Activated CD4-positive, alpha-beta T cell treated with anti-CD3 and anti-CD28 coated beads for 36 hours (primary cell): Measurements from ENCODE around the gene TMPRSS7. TPM values are rescaled to one million over a fixed set of nuclear protein-coding genes. Genes with fewer than 3 reads are reported as not detected.
"Not testable (repeated sequence)": the region's sequence is repeated elsewhere in the genome, so short reads cannot be mapped to it uniquely, and the experiment has no call there.

Source experiments
- ATAC-seq: fragments of 200-7000 bp; cut with Tn5 transposase; one replicate; pipeline ENCODE4 v1.10.0; 2021; ENCODE audit warnings: mild to moderate bottlenecking, moderate library complexity
- CTCF ChIA-PET: fragments of 350-600 bp; sonication (Branson Sonifier 250); formaldehyde crosslinking; loops from one replicate; lab custom pipeline; 2021; ENCODE audit warnings: antibody characterized with exemption; lab: Charles Lee
- POLR2A ChIA-PET: fragments of 350-600 bp; sonication (Branson Sonifier 250); formaldehyde crosslinking; loops from one replicate; lab custom pipeline; 2021; ENCODE audit warnings: antibody characterized with exemption, inconsistent platforms; lab: Charles Lee
- DNase-seq: peaks from one replicate; pipeline ENCODE4 v3.0.0-alpha.2; 2020
- H3K27ac Mint-ChIP-seq: one replicate; pipeline ENCODE4 v1.8.0; 2021; ENCODE audit warnings: mixed read lengths
- H3K27me3 Mint-ChIP-seq: one replicate; pipeline ENCODE4 v1.8.0; 2021; ENCODE audit warnings: mixed read lengths
- H3K36me3 Mint-ChIP-seq: one replicate; pipeline ENCODE4 v1.8.0; 2021; ENCODE audit warnings: low read depth, mixed read lengths
- H3K4me1 Mint-ChIP-seq: one replicate; pipeline ENCODE4 v1.8.0; 2021; ENCODE audit warnings: mixed read lengths
- H3K4me3 Mint-ChIP-seq: one replicate; pipeline ENCODE4 v1.8.0; 2021; ENCODE audit warnings: mild to moderate bottlenecking, moderate library complexity, mixed read lengths
- H3K9me3 Mint-ChIP-seq: one replicate; pipeline ENCODE4 v1.8.0; 2021; ENCODE audit warnings: low read depth, mixed read lengths
- intact Hi-C, 2 experiments: fragments of 100-400 bp; cut with DNase I in 1 of 2; cut with micrococcal nuclease in 1 of 2; formaldehyde crosslinking; loops; one replicate each; pipeline versions ENCODE4 v1.14.2 to v1.15.1; 2022 to 2024; cut with DNase I, micrococcal nuclease
- total RNA-seq, 2 experiments: library from RNA; stranded (reverse); gene quantifications; one replicate each; pipeline ENCODE4 v1.2.3, GENCODE V29; 2021

TMPRSS7 gene
- total RNA-seq, 2 experiments from 2014 or later, result not detected

- Mint-ChIP-seq H3K4me1 (peaks cover 21% of the 10 kb centered on the region), H3K27me3 (peaks cover 4% of the 10 kb centered on the region), H3K9me3 (peaks cover 4% of the 10 kb centered on the region), H3K27ac (peak overlapping the region; percentile 80), H3K36me3 (no peaks in the 10 kb centered on the region), H3K4me3 (no peak overlapping the region)
- POLR2A ChIA-PET, result interaction anchor here (0.6 kb wide), 1 partner anchor 112 kb away, joined by 4 read pairs; no protein-coding TSS in a partner anchor
- peak; percentile 52 for DNase-seq
- peak; percentile 98 for ATAC-seq
- CTCF ChIA-PET, result interaction anchor here (0.7 to 0.8 kb wide), 2 partner anchors 43 to 655 kb away, joined by 3 to 8 read pairs; no protein-coding TSS in a partner anchor
- intact Hi-C loops, result loop anchor here in 1 of 2 experiments (1.0 kb wide), 1 partner anchor 30 kb away; the partner anchor contains the start of gene C3orf52
Observed at GRCh38 chr3:112056451-112056929, 22.0 kb downstream of the TMPRSS7 start.

DNA sequence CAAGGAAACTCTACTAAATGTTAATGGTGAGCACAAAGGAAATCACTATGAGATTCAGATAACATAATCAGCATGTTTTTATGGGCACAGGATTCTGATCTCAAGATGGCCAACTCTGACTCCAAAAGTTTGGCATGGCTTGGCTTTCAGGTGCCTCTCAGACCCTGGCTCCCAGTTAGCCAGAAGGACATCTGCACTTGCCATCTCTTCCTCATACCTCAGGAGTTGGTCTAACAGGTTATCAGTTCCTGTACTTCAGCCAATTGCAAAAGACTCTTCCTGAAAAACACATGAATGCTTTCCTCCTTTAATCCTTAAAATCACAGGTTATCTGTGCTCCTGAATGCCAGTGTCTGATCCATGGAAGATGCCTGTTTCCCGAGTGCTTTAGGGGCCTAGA is 25.0 kb downstream of the TMPRSS7 start:
- DNase-seq (no peak), ATAC-seq (no peak)
- H3K27me3 Mint-ChIP-seq, result no peaks in the 10 kb centered on the region
- peaks cover 4% of the 10 kb centered on the region for H3K9me3 Mint-ChIP-seq
- no peak overlapping the region for H3K4me3 Mint-ChIP-seq
- ChIA-PET CTCF (no interaction called here), POLR2A (no interaction called here)
- H3K36me3 Mint-ChIP-seq, result no peaks in the 10 kb centered on the region
- no peak overlapping the region for H3K27ac Mint-ChIP-seq
- peaks cover 18% of the 10 kb centered on the region for H3K4me1 Mint-ChIP-seq
- intact Hi-C loops, result no loop called here

DNA sequence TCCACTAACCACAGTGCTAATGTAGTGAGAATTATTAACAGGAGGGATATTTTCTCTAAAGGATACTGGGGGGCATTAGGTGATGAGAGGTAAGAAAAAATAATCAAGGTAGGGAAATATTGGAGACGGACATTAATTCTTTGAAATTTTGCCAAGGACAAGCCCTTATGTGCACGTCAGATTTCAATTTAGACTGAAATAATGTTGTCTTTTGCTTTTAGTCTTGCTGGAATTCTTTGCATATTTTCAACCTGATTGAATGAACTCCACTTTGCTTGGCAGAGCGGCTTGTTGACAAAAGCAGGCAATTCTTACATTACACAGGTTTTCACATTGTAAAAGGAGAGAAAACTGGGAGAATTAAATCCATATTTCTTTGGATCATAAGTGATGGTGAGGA is 26.6 kb downstream of the TMPRSS7 start:
- Mint-ChIP-seq H3K4me3 (no peak overlapping the region), H3K27me3 (no peaks in the 10 kb centered on the region), H3K36me3 (no peaks in the 10 kb centered on the region), H3K4me1 (peaks cover 15% of the 10 kb centered on the region), H3K27ac (no peak overlapping the region), H3K9me3 (peaks cover 4% of the 10 kb centered on the region)
- no peak for ATAC-seq
- intact Hi-C loops, result no loop called here
- DNase-seq, result no peak
- ChIA-PET POLR2A (no interaction called here), CTCF (no interaction called here)

GRCh38 chr3:112072387-112073060 is 38.0 kb downstream of the TMPRSS7 start:
- H3K4me3 Mint-ChIP-seq, result peak overlapping the region; percentile 53
- intact Hi-C loops, H3K9me3 Mint-ChIP-seq, H3K27me3 Mint-ChIP-seq, H3K36me3 Mint-ChIP-seq: not testable (repeated sequence)
- ChIA-PET POLR2A (interaction anchor here (0.5 to 0.9 kb wide), 2 partner anchors 15 to 286 kb away, joined by 3 to 4 read pairs; no protein-coding TSS in a partner anchor), CTCF (interaction anchor here (0.9 to 1.5 kb wide), 3 partner anchors 27 to 64 kb away, joined by 3 to 4 read pairs (median 3); no protein-coding TSS in a partner anchor)
- ATAC-seq, result peak; percentile 25
- H3K27ac Mint-ChIP-seq, result peak overlapping the region; percentile 76
- peaks cover 45% of the 10 kb centered on the region for H3K4me1 Mint-ChIP-seq
- peak; percentile 81 for DNase-seq

GRCh38 chr3:112074006-112074405 is 39.5 kb downstream of the TMPRSS7 start:
- ATAC-seq (no peak), DNase-seq (no peak)
- peaks cover 45% of the 10 kb centered on the region for H3K4me1 Mint-ChIP-seq
- POLR2A ChIA-PET, result no interaction called here
- peaks cover 4% of the 10 kb centered on the region for H3K36me3 Mint-ChIP-seq
- no peak overlapping the region for H3K4me3 Mint-ChIP-seq
- H3K27me3 Mint-ChIP-seq, result no peaks in the 10 kb centered on the region
- H3K27ac Mint-ChIP-seq, result no peak overlapping the region
- CTCF ChIA-PET, result interaction anchor here (1.4 kb wide), 1 partner anchor 37 kb away, joined by 5 read pairs; no protein-coding TSS in a partner anchor
- intact Hi-C loops, result no loop called here
- H3K9me3 Mint-ChIP-seq, result peaks cover 5% of the 10 kb centered on the region

DNA sequence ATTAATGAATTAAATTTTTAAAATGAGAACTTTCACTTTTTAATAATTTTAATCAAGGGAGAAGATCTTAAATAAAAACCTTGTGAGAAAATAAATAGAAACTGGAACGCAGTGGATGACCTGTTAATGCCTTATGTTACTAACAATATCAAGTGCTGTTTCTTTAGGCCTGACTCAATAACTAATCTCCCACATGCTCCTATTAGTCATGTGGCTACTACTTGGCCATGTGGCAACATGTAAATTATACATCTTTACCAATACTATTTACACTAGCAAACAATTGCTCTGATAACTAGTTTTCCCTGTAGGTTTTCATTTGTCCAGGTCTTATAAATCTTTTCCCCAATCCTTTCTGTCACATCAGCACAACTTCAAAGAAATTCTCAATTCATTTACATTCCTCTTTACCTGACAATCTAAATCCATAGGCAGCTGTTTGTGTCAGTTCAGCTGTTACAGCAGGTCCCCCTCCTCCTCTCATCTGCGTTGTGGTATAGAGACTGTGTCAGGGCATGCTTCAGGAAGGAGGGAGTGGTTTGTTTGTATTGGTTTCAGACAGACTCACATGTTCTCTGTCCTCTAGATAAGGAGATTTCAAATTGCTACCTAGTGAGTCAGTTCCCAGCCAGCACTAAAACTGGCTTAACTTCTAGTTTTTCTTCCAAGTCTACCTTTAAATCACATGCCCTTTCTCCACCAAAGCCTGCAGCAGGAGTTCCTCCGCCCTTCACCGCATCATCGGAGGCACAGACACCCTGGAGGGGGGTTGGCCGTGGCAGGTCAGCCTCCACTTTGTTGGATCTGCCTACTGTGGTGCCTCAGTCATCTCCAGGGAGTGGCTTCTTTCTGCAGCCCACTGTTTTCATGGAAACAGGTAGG is 40.3 kb downstream of the TMPRSS7 start:
- Mint-ChIP-seq H3K4me1 (peaks cover 45% of the 10 kb centered on the region), H3K4me3 (peak overlapping the region; percentile 6), H3K36me3 (peaks cover 4% of the 10 kb centered on the region), H3K9me3 (peaks cover 5% of the 10 kb centered on the region), H3K27me3 (no peaks in the 10 kb centered on the region), H3K27ac (peak overlapping the region; percentile 61)
- ATAC-seq (peak; percentile 96), DNase-seq (peak; percentile 65)
- CTCF ChIA-PET, result interaction anchor here (0.6 to 1.4 kb wide), 3 partner anchors 22 to 37 kb away, joined by 3 to 5 read pairs (median 3); no protein-coding TSS in a partner anchor
- intact Hi-C loops, result loop anchor here in 1 of 2 experiments (1.0 kb wide), 1 partner anchor 11 kb away; the partner anchor contains the start of gene C3orf52
- POLR2A ChIA-PET, result no interaction called here

GRCh38 chr3:112078125-112079083 is 43.9 kb downstream of the TMPRSS7 start:
- Mint-ChIP-seq H3K27me3 (no peaks in the 10 kb centered on the region), H3K4me1 (peaks cover 24% of the 10 kb centered on the region), H3K36me3 (no peaks in the 10 kb centered on the region), H3K27ac (no peak overlapping the region), H3K4me3 (no peak overlapping the region), H3K9me3 (no peaks in the 10 kb centered on the region)
- ChIA-PET POLR2A (interaction anchor here (0.6 kb wide), 2 partner anchors 255 to 482 kb away, joined by 3 to 6 read pairs; partner anchors contain the start of gene CD200), CTCF (interaction anchor here (1.1 to 2.0 kb wide), 3 partner anchors 15 to 34 kb away, joined by 3 to 9 read pairs (median 4); no protein-coding TSS in a partner anchor)
- ATAC-seq (no peak), DNase-seq (no peak)
- intact Hi-C loops, result no loop called here

DNA sequence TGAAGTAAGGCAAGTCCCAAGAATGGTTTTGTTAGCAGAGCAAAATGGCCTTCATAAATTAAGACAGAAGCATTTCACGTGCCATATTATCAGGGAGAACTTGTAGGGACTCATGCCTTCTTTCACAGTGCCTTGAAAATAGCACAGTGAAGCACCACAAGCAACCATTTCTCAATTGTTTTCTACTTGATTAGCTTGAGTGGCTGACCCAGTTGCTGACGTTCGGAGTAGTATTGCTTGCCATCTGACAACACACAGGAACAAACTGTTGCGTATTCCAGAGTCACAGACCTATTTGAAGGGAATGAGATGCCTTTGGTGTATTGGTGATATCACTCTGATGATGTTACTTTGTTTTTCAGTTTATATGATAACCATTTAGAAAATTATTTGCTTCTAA is 48.7 kb downstream of the TMPRSS7 start:
- no peaks in the 10 kb centered on the region for H3K27me3 Mint-ChIP-seq
- no peaks in the 10 kb centered on the region for H3K9me3 Mint-ChIP-seq
- peaks cover 29% of the 10 kb centered on the region for H3K4me1 Mint-ChIP-seq
- DNase-seq (no peak), ATAC-seq (no peak)
- H3K4me3 Mint-ChIP-seq, result no peak overlapping the region
- H3K36me3 Mint-ChIP-seq, result no peaks in the 10 kb centered on the region
- no peak overlapping the region for H3K27ac Mint-ChIP-seq
- intact Hi-C loops, result no loop called here
- CTCF ChIA-PET, result no interaction called here
- POLR2A ChIA-PET, result no interaction called here

DNA sequence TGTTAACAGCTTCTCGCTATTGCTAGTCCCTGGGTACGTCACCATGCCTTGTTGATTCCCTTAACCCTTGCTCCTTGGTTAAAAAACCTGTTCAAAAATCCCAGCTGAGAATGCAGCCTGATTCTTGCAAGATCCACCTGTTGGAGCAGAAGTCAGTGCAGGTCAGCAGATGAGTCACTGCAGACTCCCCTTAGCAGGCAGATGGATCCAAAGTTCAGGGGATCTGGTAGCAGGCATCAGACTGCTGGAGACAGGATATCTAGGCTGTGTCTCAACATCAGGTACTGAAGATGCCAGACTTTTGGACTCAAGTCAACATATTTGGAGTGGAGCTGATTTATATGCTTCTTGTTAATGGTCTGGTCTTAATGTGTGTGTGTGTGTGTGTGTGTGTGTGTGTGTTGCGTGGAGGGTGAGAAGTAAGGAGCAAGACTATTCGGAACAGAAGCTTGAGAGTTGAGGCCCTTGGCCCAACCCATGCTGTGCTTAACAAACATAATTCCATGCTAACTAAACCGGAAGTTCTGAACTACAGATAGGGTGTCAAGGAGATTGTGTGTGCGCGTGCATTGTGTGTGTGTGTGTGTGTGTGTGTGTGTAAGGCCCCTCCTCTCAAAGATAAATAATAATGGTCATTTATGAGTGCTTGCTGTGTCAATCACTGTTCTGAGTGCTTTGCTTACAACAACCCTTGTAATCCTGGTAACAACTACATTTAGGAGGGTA is 50.6 kb downstream of the TMPRSS7 start:
- ATAC-seq (no peak), DNase-seq (no peak)
- H3K4me1 Mint-ChIP-seq, result peaks cover 33% of the 10 kb centered on the region
- peaks cover 5% of the 10 kb centered on the region for H3K36me3 Mint-ChIP-seq
- no peaks in the 10 kb centered on the region for H3K27me3 Mint-ChIP-seq
- POLR2A ChIA-PET, result no interaction called here
- H3K9me3 Mint-ChIP-seq, result no peaks in the 10 kb centered on the region
- peak overlapping the region; percentile 55 for H3K27ac Mint-ChIP-seq
- intact Hi-C loops, result no loop called here
- peak overlapping the region; percentile 84 for H3K4me3 Mint-ChIP-seq
- CTCF ChIA-PET, result interaction anchor here (0.8 kb wide), 1 partner anchor 199 kb away, joined by 3 read pairs; no protein-coding TSS in a partner anchor

GRCh38 chr3:112085735-112086075 is 51.2 kb downstream of the TMPRSS7 start:
- DNase-seq (no peak), ATAC-seq (peak; percentile 12)
- ChIA-PET POLR2A (no interaction called here), CTCF (no interaction called here)
- Mint-ChIP-seq H3K4me1 (peaks cover 38% of the 10 kb centered on the region), H3K27me3 (no peaks in the 10 kb centered on the region), H3K9me3 (no peaks in the 10 kb centered on the region), H3K4me3 (peak overlapping the region; percentile 84), H3K36me3 (peaks cover 5% of the 10 kb centered on the region), H3K27ac (peak overlapping the region; percentile 34)
- intact Hi-C loops, result loop anchor here (1.0 to 2.0 kb wide), 3 partner anchors 10 to 43 kb away; no protein-coding TSS in a partner anchor
